Body of pancreas (tissue), 4 donors: ENCODE results near the gene TCFL5. TPM values are rescaled to one million over a fixed set of nuclear protein-coding genes. Genes with fewer than 3 reads are reported as not detected.

Source experiments
- ATAC-seq: fragments of 150-250 bp; one replicate; pipeline ENCODE4 v1.9.1; 2016
- DNase-seq, 4 donors: peaks; one replicate each; pipeline ENCODE4 v3.0.0-alpha.2; 2019
- H3K27ac ChIP-seq, 4 donors: fragments of 200-600 bp; sonication (generic); 1 replicate in 3 of 4; 2 replicates in 1 of 4; pipeline versions ENCODE4 v1.5.1 to v1.6.1; 2016 to 2019; ENCODE audit warnings: mild to moderate bottlenecking in 1 of 4, mixed read lengths in 1 of 4, moderate library complexity in 1 of 4
- H3K27me3 ChIP-seq, 2 donors: fragments of 200-600 bp; sonication (generic); one replicate each; pipeline ENCODE4 v1.6.0; 2016; ENCODE audit warnings: mild to moderate bottlenecking in 1 of 2
- H3K36me3 ChIP-seq, 2 donors: fragments of 200-600 bp; sonication (generic); replicated peaks in 1 of 2; 2 replicates each; pipeline ENCODE4 v1.5.1; 2016; ENCODE audit warnings: low read depth in 2 of 2; ENCODE audit not compliant: insufficient read depth in 1 of 2
- H3K4me1 ChIP-seq: fragments of 200-600 bp; sonication (generic); one replicate; pipeline ENCODE4 v1.6.0; 2016
- H3K4me3 ChIP-seq, 2 donors: fragments of 200-600 bp; sonication (generic); 1 replicate in 1 of 2; 2 replicates in 1 of 2; pipeline ENCODE4 v1.5.1; 2016 to 2019
- H3K9me3 ChIP-seq, 3 donors: fragments of 200-600 bp; sonication (generic); 1 replicate in 2 of 3; 2 replicates in 1 of 3; pipeline ENCODE4 v1.5.1; 2016
- CTCF ChIP-seq, 7 experiments: fragments of 450-650 bp in 4 of 7; fragments of 200-600 bp in 3 of 7; sonication (generic) in 3 of 7; IDR thresholded peaks; one replicate each; pipeline ENCODE4 v1.5.1; 2016 to 2019; ENCODE audit warnings: antibody characterized with exemption in 7 of 7
- POLR2A ChIP-seq, 3 donors: fragments of 450-650 bp; IDR thresholded peaks; one replicate each; pipeline ENCODE4 v1.6.1; 2016; ENCODE audit warnings: antibody characterized with exemption in 3 of 3, mild to moderate bottlenecking in 2 of 3
- WGBS, 2 donors: methylation state at CpG; one replicate each; pipeline ENCODE4 v1.1.5; 2017; 5-methylcytosine and 5-hydroxymethylcytosine counted together
- intact Hi-C: fragments of 100-400 bp; cut with DNase I; formaldehyde crosslinking; loops from one replicate; pipeline ENCODE4 v1.15.1; 2023
- total RNA-seq, 2 donors: library from RNA; depleted of rRNA; stranded (reverse); fragments of >200 nt; gene quantifications; one replicate each; pipeline ENCODE4 v1.1.0, GENCODE V29; 2016

TCFL5 gene
- total RNA-seq, 2 donors from 2014 or later = 2.0 to 7.5 TPM

GRCh38 chr20:62889411-62889810, 27.8 kb upstream of the TCFL5 start:
- DNase-seq (no peak), ATAC-seq (no peak)
- peaks cover 10% of the 10 kb centered on the region for H3K4me1 ChIP-seq
- no peaks in the 10 kb centered on the region for H3K27me3 ChIP-seq
- H3K36me3 ChIP-seq = peaks cover 16 to 46% of the 10 kb centered on the region in 2 donors
- intact Hi-C loops = no loop called here
- H3K4me3 ChIP-seq = no peak overlapping the region
- WGBS, 2 donors = 93 to 97% methylated on average over 8 of the region's 8 CpGs
- TF ChIP-seq POLR2A (IDR thresholded peaks at IDR 0.05) = no peak
- no peak for TF ChIP-seq CTCF (IDR thresholded peaks at IDR 0.05)
- H3K9me3 ChIP-seq = no peaks in the 10 kb centered on the region
- H3K27ac ChIP-seq = no peak overlapping the region

- Histone ChIP-seq H3K4me1 (peaks cover 10% of the 10 kb centered on the region), H3K36me3 (peaks cover 11 to 42% of the 10 kb centered on the region in 2 donors), H3K27me3 (no peaks in the 10 kb centered on the region), H3K9me3 (no peaks in the 10 kb centered on the region), H3K27ac (no peak overlapping the region), H3K4me3 (no peak overlapping the region)
- ATAC-seq (no peak), DNase-seq (no peak)
- WGBS, 2 donors = 96 to 97% methylated on average over 10 to 17 of the region's 17 CpGs
- TF ChIP-seq CTCF (IDR thresholded peaks at IDR 0.05) (no peak), POLR2A (IDR thresholded peaks at IDR 0.05) (no peak)
- intact Hi-C loops = no loop called here
Observed at GRCh38 chr20:62888910-62889309, 27.3 kb upstream of the TCFL5 start.

GRCh38 chr20:62888406-62888805, 26.8 kb upstream of the TCFL5 start:
- WGBS, 2 donors = 94 to 97% methylated on average over 10 to 16 of the region's 16 CpGs

GRCh38 chr20:62887860-62888239, 26.2 kb upstream of the TCFL5 start:
- Histone ChIP-seq H3K27ac (peak overlapping the region in 1 of 4 donors; percentile 7), H3K36me3 (peaks cover 6 to 32% of the 10 kb centered on the region in 2 donors), H3K4me1 (peaks cover 10% of the 10 kb centered on the region), H3K4me3 (no peak overlapping the region), H3K9me3 (no peaks in the 10 kb centered on the region), H3K27me3 (no peaks in the 10 kb centered on the region)
- no peak for DNase-seq
- no peak for TF ChIP-seq CTCF (IDR thresholded peaks at IDR 0.05)
- 83 to 92% methylated on average over 4 to 7 of the region's 7 CpGs for WGBS, 2 donors
- no peak for ATAC-seq
- intact Hi-C loops = no loop called here

More at GRCh38 chr20:62888406-62888805, 26.8 kb upstream of the TCFL5 start:
- Histone ChIP-seq H3K36me3 (peaks cover 6 to 37% of the 10 kb centered on the region in 2 donors), H3K4me3 (no peak overlapping the region), H3K27me3 (no peaks in the 10 kb centered on the region), H3K27ac (no peak overlapping the region), H3K9me3 (no peaks in the 10 kb centered on the region), H3K4me1 (peaks cover 10% of the 10 kb centered on the region)
- ATAC-seq (no peak), DNase-seq (no peak)
- TF ChIP-seq CTCF (IDR thresholded peaks at IDR 0.05) (no peak), POLR2A (IDR thresholded peaks at IDR 0.05) (no peak)
- intact Hi-C loops = no loop called here

- Histone ChIP-seq H3K36me3 (peaks cover 6 to 27% of the 10 kb centered on the region in 2 donors), H3K9me3 (no peaks in the 10 kb centered on the region), H3K27me3 (no peaks in the 10 kb centered on the region), H3K4me1 (peaks cover 10% of the 10 kb centered on the region), H3K27ac (peak overlapping the region in 2 of 4 donors; percentile 7 to 10), H3K4me3 (no peak overlapping the region)
- TF ChIP-seq POLR2A (IDR thresholded peaks at IDR 0.05) = no peak
- TF ChIP-seq CTCF (IDR thresholded peaks at IDR 0.05) = no peak
- ATAC-seq (peak; percentile 24), DNase-seq (peak; percentile 45 to 67 (median 65))
- 56 to 65% methylated on average over 9 to 13 of the region's 13 CpGs for WGBS, 2 donors
- intact Hi-C loops = no loop called here
Observed at GRCh38 chr20:62887152-62887859, 25.7 kb upstream of the TCFL5 start.
